ENCODE measurements around the gene LYRM4. TPM values are rescaled to one million over a fixed set of nuclear protein-coding genes. Genes with fewer than 3 reads are reported as not detected.

The LYRM4 gene
- total and polyA plus RNA-seq, 8 donors = 25.2 to 47.4 (median 42.0) TPM

DNA sequence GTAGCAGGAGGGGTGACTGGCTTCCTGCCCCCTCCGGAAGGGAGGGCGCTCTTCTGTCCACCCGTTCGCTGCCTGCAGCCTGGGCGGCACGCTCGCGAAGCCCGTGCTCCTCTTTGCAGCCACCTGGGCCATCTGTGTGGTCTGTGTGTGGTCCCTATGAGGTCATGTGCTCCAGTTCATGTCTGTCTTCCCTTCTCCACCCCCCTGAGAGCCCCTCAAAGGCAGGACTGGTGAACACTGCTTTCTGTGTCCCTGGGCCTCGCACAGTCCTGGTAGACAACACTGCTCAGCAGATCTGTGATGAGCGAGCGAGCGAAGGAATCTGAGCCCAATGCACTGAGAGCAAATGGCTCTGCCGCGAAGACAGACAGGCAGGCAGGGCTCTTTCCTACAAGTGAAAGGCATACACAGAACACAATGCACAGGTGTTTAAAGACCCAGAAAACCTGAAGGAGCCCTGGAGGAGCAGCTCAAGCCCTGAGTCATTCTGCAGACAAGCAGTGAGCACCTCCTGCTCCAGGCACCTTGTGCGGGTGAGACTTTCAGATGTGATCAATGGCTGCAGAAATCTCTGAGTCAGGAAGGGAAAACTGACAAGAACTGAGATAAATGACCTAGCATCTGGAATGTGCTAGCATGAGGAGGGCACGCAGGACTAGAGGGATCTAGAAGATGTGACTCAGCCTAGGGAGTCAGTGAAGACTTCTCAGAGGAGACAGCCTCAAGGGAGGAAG lies 148.5 kb downstream of the LYRM4 start:
- Histone ChIP-seq H3K4me3 (no peak overlapping the region), H3K27me3 (no peaks in the 10 kb centered on the region), H3K9me3 (no peaks in the 10 kb centered on the region), H3K36me3 (peaks cover 0 to 6% of the 10 kb centered on the region in 2 donors), H3K4me1 (no peaks in the 10 kb centered on the region), H3K27ac (no peak overlapping the region)
- DNase-seq = no peak
- intact Hi-C loops (cut with DNase I) = no loop called here
- ATAC-seq = no peak
- TF ChIP-seq, protein P1, sequence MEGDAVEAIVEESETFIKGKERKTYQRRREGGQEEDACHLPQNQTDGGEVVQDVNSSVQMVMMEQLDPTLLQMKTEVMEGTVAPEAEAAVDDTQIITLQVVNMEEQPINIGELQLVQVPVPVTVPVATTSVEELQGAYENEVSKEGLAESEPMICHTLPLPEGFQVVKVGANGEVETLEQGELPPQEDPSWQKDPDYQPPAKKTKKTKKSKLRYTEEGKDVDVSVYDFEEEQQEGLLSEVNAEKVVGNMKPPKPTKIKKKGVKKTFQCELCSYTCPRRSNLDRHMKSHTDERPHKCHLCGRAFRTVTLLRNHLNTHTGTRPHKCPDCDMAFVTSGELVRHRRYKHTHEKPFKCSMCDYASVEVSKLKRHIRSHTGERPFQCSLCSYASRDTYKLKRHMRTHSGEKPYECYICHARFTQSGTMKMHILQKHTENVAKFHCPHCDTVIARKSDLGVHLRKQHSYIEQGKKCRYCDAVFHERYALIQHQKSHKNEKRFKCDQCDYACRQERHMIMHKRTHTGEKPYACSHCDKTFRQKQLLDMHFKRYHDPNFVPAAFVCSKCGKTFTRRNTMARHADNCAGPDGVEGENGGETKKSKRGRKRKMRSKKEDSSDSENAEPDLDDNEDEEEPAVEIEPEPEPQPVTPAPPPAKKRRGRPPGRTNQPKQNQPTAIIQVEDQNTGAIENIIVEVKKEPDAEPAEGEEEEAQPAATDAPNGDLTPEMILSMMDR (IDR thresholded peaks at IDR 0.05) = no peak

DNA sequence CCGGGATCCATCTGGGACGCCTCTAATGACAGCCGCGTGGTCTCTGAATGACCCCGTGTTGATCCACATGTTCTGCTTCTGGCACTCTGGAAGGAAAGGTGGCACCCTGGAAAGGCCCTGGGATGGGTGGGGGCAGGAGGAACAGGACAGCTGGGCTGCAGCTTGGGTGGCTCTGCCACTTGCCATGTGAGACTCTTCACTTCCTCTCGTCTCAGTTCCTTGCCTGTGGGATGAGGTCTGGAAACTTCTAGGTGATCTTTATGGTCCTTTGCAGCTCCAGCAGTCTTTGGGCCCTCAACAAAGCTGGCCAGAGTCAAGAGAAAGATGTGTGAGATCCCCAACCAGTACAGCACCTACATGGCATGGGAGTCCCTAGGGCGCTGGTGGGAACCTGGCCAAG lies 149.1 kb downstream of the LYRM4 start:
- H3K27me3 ChIP-seq = no peaks in the 10 kb centered on the region
- peaks cover 0 to 6% of the 10 kb centered on the region in 2 donors for H3K36me3 ChIP-seq
- H3K4me1 ChIP-seq = no peaks in the 10 kb centered on the region
- H3K9me3 ChIP-seq = no peaks in the 10 kb centered on the region
- ATAC-seq = no peak
- intact Hi-C loops (cut with DNase I) = no loop called here
- no peak overlapping the region for H3K4me3 ChIP-seq
- no peak for DNase-seq
- TF ChIP-seq, protein P1 (IDR thresholded peaks at IDR 0.05) = no peak
- H3K27ac ChIP-seq = no peak overlapping the region

GRCh38 chr6:5110246-5110645 lies 150.5 kb downstream of the LYRM4 start:
- no peak for DNase-seq
- H3K27ac ChIP-seq = no peak overlapping the region
- intact Hi-C loops (cut with DNase I) = no loop called here
- no peaks in the 10 kb centered on the region for H3K9me3 ChIP-seq
- no peak overlapping the region for H3K4me3 ChIP-seq
- TF ChIP-seq, protein P1 (IDR thresholded peaks at IDR 0.05) = no peak
- H3K27me3 ChIP-seq = no peaks in the 10 kb centered on the region
- H3K4me1 ChIP-seq = no peaks in the 10 kb centered on the region
- peaks cover 0 to 6% of the 10 kb centered on the region in 2 donors for H3K36me3 ChIP-seq
- no peak for ATAC-seq

- Histone ChIP-seq H3K36me3 (peaks cover 0 to 6% of the 10 kb centered on the region in 2 donors), H3K27me3 (no peaks in the 10 kb centered on the region), H3K27ac (no peak overlapping the region), H3K9me3 (no peaks in the 10 kb centered on the region), H3K4me3 (no peak overlapping the region), H3K4me1 (no peaks in the 10 kb centered on the region)
- TF ChIP-seq, protein P1 (IDR thresholded peaks at IDR 0.05) = no peak
- intact Hi-C loops (cut with DNase I) = no loop called here
- DNase-seq (no peak), ATAC-seq (no peak)
These were observed 151.3 kb downstream of the LYRM4 start for GRCh38 chr6:5109436-5109835.

- intact Hi-C loops (cut with DNase I) = no loop called here
- TF ChIP-seq, protein P1 (IDR thresholded peaks at IDR 0.05) = no peak
- Histone ChIP-seq H3K36me3 (peaks cover 0 to 6% of the 10 kb centered on the region in 2 donors), H3K4me3 (no peak overlapping the region), H3K27me3 (no peaks in the 10 kb centered on the region), H3K4me1 (no peaks in the 10 kb centered on the region), H3K27ac (no peak overlapping the region), H3K9me3 (no peaks in the 10 kb centered on the region)
- ATAC-seq (no peak), DNase-seq (no peak)
These were observed 152.1 kb downstream of the LYRM4 start for GRCh38 chr6:5108536-5109150.
